Activated naive CD4-positive, alpha-beta T cell treated with Interleukin-2 at 50 U/mL for 16 hours (primary cell): Measurements from ENCODE around the gene PPARD.
A peak's percentile ranks its signal among the peaks of the same experiment; 100 is the strongest.

Experiments used
- DNase-seq: peaks from one replicate; pipeline ENCODE4 v3.0.0-alpha.2; 2020

PPARD gene

GRCh38 chr6:35448191-35448590 is 105.8 kb downstream of the PPARD start:
- DNase-seq: no peak

- peak; percentile 34 for DNase-seq
Observed at GRCh38 chr6:35449287-35449881, 107.0 kb downstream of the PPARD start.

GRCh38 chr6:35451354-35452182 is 109.2 kb downstream of the PPARD start:
- no peak for DNase-seq

GRCh38 chr6:35452183-35453090 is 110.1 kb downstream of the PPARD start, which contains the start of gene FANCE:
FANCE (plus strand) TSS chr6:35452338; CDS start chr6:35452546, 208 bp downstream.
- DNase-seq: peak; percentile 93

GRCh38 chr6:35453236-35453635 is 110.9 kb downstream of the PPARD start:
- no peak for DNase-seq

- DNase-seq: no peak
Observed at GRCh38 chr6:35454391-35455110, 112.2 kb downstream of the PPARD start.

GRCh38 chr6:35457907-35458306 is 115.5 kb downstream of the PPARD start:
- DNase-seq: no peak

GRCh38 chr6:35461270-35461669 is 118.9 kb downstream of the PPARD start:
- DNase-seq: no peak

GRCh38 chr6:35463292-35463691 is 120.9 kb downstream of the PPARD start:
- no peak for DNase-seq

- no peak for DNase-seq
Observed at GRCh38 chr6:35465646-35466045, 123.3 kb downstream of the PPARD start.

- peak; percentile 95 for DNase-seq
Observed at GRCh38 chr6:35468181-35468979, 126.0 kb downstream of the PPARD start, which contains the start of gene RPL10A. RPL10A (plus strand) TSS chr6:35468401; CDS start chr6:35468435, 34 bp downstream.

- no peak for DNase-seq
Observed at GRCh38 chr6:35468980-35469750, 126.8 kb downstream of the PPARD start.

- DNase-seq: peak; percentile 23
Observed at GRCh38 chr6:35469751-35470662, 127.6 kb downstream of the PPARD start.

- no peak for DNase-seq
Observed at GRCh38 chr6:35470663-35471120, 128.3 kb downstream of the PPARD start.

- no peak for DNase-seq
Observed at GRCh38 chr6:35471836-35472345, 129.5 kb downstream of the PPARD start.

- DNase-seq: no peak
Observed at GRCh38 chr6:35473075-35473849, 130.9 kb downstream of the PPARD start.

GRCh38 chr6:35473850-35474130 is 131.4 kb downstream of the PPARD start:
- no peak for DNase-seq

- peak; percentile 4 for DNase-seq
Observed at GRCh38 chr6:35474131-35474941, 132.0 kb downstream of the PPARD start.
